Measurements from ENCODE around the gene DDR1.

Gene DDR1

DNA sequence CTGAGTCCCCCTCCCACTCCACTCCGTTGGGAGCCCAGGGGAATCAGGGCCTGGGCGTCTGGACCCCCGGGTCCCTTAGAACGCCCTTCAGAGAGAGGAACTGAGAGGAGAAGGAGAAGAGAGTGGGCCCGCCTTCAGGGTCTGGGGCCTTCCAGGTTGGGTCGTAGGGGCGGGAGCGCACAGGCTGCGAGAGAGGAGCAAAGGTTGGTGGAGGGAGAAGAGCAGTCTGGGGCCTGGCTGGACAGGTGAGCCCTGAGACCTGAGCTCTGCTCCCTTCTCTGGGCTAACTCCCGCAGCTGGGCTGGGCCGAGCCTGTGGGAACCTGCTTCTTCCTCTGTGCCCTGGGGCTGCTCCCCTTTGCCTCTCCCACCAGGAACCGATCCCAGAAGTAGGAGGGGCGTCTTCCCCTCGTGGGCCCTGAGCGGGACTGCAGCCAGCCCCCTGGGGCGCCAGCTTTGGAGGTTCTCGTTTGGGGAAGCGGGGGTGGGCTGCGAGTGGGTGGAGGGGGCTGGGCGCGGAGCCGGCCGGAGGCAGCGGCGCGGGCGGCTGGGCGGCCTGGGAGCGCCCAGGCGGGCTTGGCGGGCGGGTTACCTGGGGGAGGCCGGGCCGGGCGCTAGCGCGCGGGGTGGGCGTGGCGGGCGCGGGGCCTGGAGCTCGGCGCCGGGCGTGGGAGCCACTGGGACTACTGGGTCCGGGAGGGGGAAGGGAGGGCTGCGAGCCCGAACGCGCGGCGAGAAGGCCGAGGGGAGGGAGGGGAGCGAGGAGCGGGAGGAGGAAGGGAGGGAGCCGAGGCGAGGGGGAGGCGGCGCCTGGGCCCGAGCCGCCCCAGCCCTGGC lies at the start of gene DDR1:
Gene DDR1 (plus strand): TSS at position 835 of the 836 bp plus-strand sequence. CDS start 4,211 bp downstream, outside the sequence.
- peak within 1 kb of the TSS; percentile 83 for H3K27ac Mint-ChIP-seq
- peak within 1 kb of the TSS; percentile 90 for H3K4me3 Mint-ChIP-seq
- no peaks in the 10 kb centered on the region for H3K9me3 Mint-ChIP-seq (ENCODE audit: low read depth)
- no peaks in the 10 kb centered on the region for H3K27me3 Mint-ChIP-seq
- peaks cover 31% of the 10 kb centered on the region for H3K4me1 Mint-ChIP-seq (ENCODE audit: low read depth)
- H3K36me3 Mint-ChIP-seq = peaks cover 3% of the 10 kb centered on the region

GRCh38 chr6:30834646-30835045 lies 49.7 kb upstream of the DDR1 start:
- Mint-ChIP-seq H3K4me3 (peak overlapping the region; percentile 48), H3K27ac (peak overlapping the region; percentile 84), H3K36me3 (peaks cover 3% of the 10 kb centered on the region)

GRCh38 chr6:30835576-30835975 lies 48.7 kb upstream of the DDR1 start:
- no peak overlapping the region for H3K27ac Mint-ChIP-seq
- peaks cover 49% of the 10 kb centered on the region for H3K4me1 Mint-ChIP-seq (ENCODE audit: low read depth)
- peaks cover 3% of the 10 kb centered on the region for H3K36me3 Mint-ChIP-seq
- no peaks in the 10 kb centered on the region for H3K9me3 Mint-ChIP-seq (ENCODE audit: low read depth)
- H3K4me3 Mint-ChIP-seq = no peak overlapping the region
- no peaks in the 10 kb centered on the region for H3K27me3 Mint-ChIP-seq

More at GRCh38 chr6:30834646-30835045, 49.7 kb upstream of the DDR1 start:
- Mint-ChIP-seq H3K9me3 (ENCODE audit: low read depth) (no peaks in the 10 kb centered on the region), H3K27me3 (no peaks in the 10 kb centered on the region), H3K4me1 (ENCODE audit: low read depth) (peaks cover 54% of the 10 kb centered on the region)

DNA sequence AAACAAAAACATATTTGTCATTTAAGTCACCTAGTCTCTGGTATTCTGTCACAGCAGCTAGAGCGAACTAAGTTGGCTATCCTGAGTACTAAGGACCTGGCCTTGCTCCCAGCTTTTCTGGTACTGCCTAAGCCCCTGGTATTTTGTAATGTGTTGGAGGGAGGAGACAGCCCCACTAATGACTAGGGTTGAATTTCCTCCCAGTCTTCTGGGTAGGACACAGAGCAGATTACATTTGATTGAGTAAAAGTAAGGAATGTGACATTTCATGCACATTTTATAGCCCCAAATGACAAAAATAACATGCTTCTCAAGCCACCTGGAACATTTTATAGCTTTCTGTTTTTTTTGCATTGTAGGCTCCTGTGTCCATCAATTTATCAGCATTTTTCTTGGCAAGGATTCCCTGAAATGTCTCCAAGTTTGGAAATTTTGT lies 47.9 kb upstream of the DDR1 start:
- no peaks in the 10 kb centered on the region for H3K27me3 Mint-ChIP-seq
- no peaks in the 10 kb centered on the region for H3K9me3 Mint-ChIP-seq (ENCODE audit: low read depth)
- no peak overlapping the region for H3K27ac Mint-ChIP-seq
- H3K36me3 Mint-ChIP-seq = peaks cover 3% of the 10 kb centered on the region
- no peak overlapping the region for H3K4me3 Mint-ChIP-seq
- H3K4me1 Mint-ChIP-seq (ENCODE audit: low read depth) = peaks cover 44% of the 10 kb centered on the region

GRCh38 chr6:30836957-30837356 lies 47.4 kb upstream of the DDR1 start:
- no peaks in the 10 kb centered on the region for H3K27me3 Mint-ChIP-seq
- no peak overlapping the region for H3K4me3 Mint-ChIP-seq
- peaks cover 3% of the 10 kb centered on the region for H3K36me3 Mint-ChIP-seq
- H3K9me3 Mint-ChIP-seq (ENCODE audit: low read depth) = no peaks in the 10 kb centered on the region
- peaks cover 39% of the 10 kb centered on the region for H3K4me1 Mint-ChIP-seq (ENCODE audit: low read depth)
- H3K27ac Mint-ChIP-seq = no peak overlapping the region

DNA sequence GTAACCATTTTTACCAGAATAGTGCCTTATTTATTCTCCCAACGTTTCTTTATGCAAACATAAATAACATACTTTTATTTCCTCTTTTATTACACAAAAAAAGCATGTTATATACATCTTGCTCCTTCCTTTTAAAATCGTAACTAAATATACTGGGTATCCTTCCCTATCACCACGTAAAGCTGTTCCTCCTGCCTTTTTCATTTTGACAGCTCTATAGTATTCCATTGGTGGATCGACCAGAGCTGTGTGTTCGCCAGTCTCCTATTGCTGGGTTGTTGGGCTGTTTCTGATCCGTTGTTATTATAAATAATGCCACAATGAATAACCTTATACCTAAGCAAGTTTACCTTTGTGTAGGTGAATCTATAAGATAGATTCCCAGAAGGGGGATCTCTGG lies 46.9 kb upstream of the DDR1 start:
- Mint-ChIP-seq H3K27ac (no peak overlapping the region), H3K27me3 (no peaks in the 10 kb centered on the region), H3K9me3 (ENCODE audit: low read depth) (no peaks in the 10 kb centered on the region), H3K4me3 (no peak overlapping the region), H3K4me1 (ENCODE audit: low read depth) (peaks cover 38% of the 10 kb centered on the region), H3K36me3 (peaks cover 1% of the 10 kb centered on the region)

DNA sequence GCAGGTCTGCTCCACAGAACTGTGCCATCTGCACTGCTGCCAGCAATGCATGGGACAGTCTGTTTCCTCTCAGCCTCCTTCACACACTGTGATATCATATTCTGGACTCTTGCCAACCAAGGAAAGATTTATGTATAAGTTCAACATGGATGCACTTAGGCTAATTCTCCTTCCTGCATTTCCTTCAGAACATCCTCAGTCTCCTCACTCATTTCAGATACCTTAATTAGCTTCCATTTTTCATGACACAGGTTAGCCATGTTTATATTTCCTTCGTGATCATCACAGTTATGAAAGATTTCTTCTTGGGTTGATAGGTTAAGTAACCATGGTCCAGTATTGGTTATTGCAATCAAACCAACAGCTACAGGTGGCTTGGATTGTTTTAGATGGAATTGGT lies 46.4 kb upstream of the DDR1 start:
- no peaks in the 10 kb centered on the region for H3K36me3 Mint-ChIP-seq
- H3K4me1 Mint-ChIP-seq (ENCODE audit: low read depth) = peaks cover 37% of the 10 kb centered on the region
- H3K4me3 Mint-ChIP-seq = no peak overlapping the region
- H3K27ac Mint-ChIP-seq = no peak overlapping the region
- H3K27me3 Mint-ChIP-seq = no peaks in the 10 kb centered on the region
- no peaks in the 10 kb centered on the region for H3K9me3 Mint-ChIP-seq (ENCODE audit: low read depth)

DNA sequence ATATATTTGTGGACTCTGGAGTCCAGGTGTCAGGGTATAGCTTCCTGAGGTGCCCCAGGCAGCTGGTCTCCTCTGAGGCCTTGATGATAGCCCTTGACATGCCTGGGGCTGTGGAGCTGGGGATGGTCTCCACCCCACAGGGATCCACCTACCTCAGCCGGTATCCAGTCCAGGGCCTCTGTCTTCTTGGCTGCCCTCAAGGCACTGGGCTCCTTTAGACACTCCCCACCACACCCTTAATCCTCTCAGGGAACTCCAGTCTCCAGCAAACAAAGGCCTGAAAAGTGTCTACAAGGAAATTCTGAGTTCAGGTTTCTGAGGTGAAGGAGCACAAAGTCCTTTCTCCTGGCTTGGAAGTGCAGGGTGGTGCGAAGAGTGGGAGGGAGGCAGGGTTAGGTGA lies 44.6 kb upstream of the DDR1 start:
- H3K4me3 Mint-ChIP-seq = no peak overlapping the region
- no peaks in the 10 kb centered on the region for H3K36me3 Mint-ChIP-seq
- H3K27me3 Mint-ChIP-seq = no peaks in the 10 kb centered on the region
- peaks cover 36% of the 10 kb centered on the region for H3K4me1 Mint-ChIP-seq (ENCODE audit: low read depth)
- H3K27ac Mint-ChIP-seq = no peak overlapping the region
- no peaks in the 10 kb centered on the region for H3K9me3 Mint-ChIP-seq (ENCODE audit: low read depth)

GRCh38 chr6:30840084-30840934 lies 44.0 kb upstream of the DDR1 start:
- H3K4me1 Mint-ChIP-seq (ENCODE audit: low read depth) = peaks cover 33% of the 10 kb centered on the region
- no peak overlapping the region for H3K27ac Mint-ChIP-seq
- no peaks in the 10 kb centered on the region for H3K27me3 Mint-ChIP-seq
- no peak overlapping the region for H3K4me3 Mint-ChIP-seq
- no peaks in the 10 kb centered on the region for H3K9me3 Mint-ChIP-seq (ENCODE audit: low read depth)
- no peaks in the 10 kb centered on the region for H3K36me3 Mint-ChIP-seq

DNA sequence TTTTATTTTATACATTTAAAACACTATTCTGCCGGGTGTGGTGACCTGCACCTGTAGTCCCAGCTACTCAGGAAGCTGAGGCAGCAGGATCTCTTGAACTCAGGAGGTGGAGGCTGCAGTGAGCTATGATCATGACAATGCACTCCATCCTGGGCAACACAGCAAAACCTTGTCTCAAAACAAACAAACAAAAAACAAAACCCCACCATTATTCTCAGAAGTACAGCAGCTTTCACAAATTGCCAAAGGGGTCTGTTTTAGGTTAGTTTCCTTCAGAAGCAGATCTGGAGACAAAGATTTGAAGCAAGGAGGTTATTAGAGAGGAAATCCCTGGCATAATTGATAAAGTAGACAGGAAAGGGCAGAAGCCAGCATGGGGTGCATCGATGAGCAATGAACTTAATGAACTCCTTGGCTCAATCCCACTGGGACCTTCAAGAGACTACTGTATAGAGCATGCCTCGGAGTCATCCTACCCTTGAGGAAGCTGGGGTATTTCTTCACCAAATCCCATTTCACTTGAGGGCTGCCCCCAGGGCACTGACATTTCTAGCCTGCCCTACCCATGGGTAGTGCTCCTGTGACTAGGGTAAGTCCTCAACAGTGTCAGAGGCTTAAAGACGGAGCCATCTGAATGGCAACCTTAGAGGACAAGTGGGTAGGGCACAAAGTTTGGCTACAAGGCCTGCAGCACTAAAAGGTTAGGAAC lies 43.2 kb upstream of the DDR1 start:
- Mint-ChIP-seq H3K36me3 (no peaks in the 10 kb centered on the region), H3K4me1 (ENCODE audit: low read depth) (peaks cover 31% of the 10 kb centered on the region), H3K27ac (no peak overlapping the region), H3K27me3 (no peaks in the 10 kb centered on the region), H3K4me3 (no peak overlapping the region), H3K9me3 (ENCODE audit: low read depth) (no peaks in the 10 kb centered on the region)

DNA sequence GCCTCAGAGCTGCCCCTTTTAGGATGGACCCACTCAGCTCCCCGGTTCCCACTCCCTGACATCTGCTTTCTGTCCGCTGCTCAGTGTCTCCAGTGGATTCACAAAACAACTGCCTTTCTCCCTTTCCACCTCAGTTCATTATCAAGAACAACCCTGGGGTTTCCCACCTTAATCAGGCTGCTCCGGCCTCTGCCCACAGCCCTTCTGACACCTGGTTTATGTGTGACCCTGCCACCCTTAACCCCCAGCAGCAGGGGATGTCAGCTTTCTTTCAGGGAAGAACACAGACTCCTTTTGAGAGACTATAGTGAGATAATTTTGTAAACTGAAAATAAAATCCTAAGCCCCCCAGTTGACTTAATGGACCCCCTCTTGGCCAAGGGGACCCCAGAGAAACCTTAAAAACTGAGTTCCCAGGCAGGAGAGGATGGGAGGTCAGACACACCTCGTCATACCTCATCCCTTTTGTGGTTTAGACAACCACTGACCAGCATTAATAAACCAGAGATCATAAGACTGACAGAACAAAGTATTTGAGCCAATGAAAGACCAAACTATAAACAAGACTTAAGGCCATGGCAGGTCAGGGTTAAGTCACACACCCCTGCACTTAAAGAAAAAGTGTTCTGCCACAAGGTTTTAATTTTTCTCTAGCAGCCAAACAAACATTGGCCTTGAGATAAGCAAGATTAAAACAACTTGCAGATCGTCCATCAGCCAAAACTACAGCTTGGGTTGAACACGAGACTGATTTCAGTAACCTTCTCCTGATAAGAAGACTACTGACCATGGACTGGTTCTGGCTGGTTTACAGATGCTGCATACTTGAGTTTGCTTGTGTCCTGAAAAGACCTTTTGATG lies 42.4 kb upstream of the DDR1 start:
- no peaks in the 10 kb centered on the region for H3K27me3 Mint-ChIP-seq
- no peaks in the 10 kb centered on the region for H3K9me3 Mint-ChIP-seq (ENCODE audit: low read depth)
- no peak overlapping the region for H3K27ac Mint-ChIP-seq
- peaks cover 34% of the 10 kb centered on the region for H3K4me1 Mint-ChIP-seq (ENCODE audit: low read depth)
- H3K4me3 Mint-ChIP-seq = no peak overlapping the region
- H3K36me3 Mint-ChIP-seq = no peaks in the 10 kb centered on the region

DNA sequence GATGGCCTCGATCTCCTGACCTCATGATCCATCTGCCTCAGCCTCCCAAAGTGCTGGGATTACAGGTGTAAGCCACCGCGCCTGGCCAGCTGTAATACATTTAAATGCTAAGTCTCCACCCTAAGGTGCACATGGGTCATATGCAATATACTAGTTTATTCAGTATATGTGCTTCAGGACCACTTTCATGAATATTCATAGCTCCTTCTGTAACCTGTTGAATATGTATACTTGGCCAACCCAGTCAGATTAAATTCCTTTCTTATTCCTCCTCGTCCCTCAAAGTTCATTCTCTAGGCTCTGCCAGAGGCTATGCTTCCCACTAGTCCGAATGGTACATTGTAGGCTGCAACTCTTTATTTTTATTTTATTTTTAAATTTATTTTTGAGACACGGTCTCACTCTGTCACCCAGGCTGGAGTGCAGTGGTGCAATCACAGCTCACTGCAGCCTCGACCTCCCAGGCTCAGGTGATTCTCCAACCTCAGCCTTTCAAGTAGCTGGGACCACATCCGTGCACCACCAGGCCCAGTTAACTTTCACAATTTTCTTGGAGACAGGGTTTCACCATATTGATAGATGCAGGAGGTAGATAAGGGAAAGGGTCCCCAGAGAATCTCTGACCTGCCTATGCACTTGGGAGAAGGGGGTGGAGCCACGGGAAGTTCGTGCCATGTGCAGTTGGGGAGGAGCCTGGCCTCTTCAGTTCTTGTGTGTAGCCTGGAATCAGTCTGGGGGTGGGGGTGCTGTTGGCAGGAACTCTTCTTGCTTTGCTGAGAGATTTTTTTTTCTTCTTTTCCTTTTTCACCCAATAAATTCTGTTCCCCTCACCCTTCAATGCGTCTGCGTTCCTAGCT lies 41.3 kb upstream of the DDR1 start:
- Mint-ChIP-seq H3K27me3 (no peaks in the 10 kb centered on the region), H3K27ac (peak overlapping the region; percentile 8), H3K9me3 (ENCODE audit: low read depth) (no peaks in the 10 kb centered on the region), H3K36me3 (no peaks in the 10 kb centered on the region), H3K4me3 (peak overlapping the region; percentile 56), H3K4me1 (ENCODE audit: low read depth) (peaks cover 33% of the 10 kb centered on the region)

- Mint-ChIP-seq H3K27ac (peak overlapping the region; percentile 4), H3K4me3 (peak overlapping the region; percentile 56)
These were observed 40.7 kb upstream of the DDR1 start for GRCh38 chr6:30843611-30843998.

More at GRCh38 chr6:30843611-30843998, 40.7 kb upstream of the DDR1 start:
- Mint-ChIP-seq H3K9me3 (ENCODE audit: low read depth) (no peaks in the 10 kb centered on the region), H3K36me3 (no peaks in the 10 kb centered on the region), H3K27me3 (no peaks in the 10 kb centered on the region), H3K4me1 (ENCODE audit: low read depth) (peaks cover 33% of the 10 kb centered on the region)

Measured in activated naive CD8-positive, alpha-beta T cell (primary cell).